ENCODE data around the gene TRPV4.

The TRPV4 gene

DNA sequence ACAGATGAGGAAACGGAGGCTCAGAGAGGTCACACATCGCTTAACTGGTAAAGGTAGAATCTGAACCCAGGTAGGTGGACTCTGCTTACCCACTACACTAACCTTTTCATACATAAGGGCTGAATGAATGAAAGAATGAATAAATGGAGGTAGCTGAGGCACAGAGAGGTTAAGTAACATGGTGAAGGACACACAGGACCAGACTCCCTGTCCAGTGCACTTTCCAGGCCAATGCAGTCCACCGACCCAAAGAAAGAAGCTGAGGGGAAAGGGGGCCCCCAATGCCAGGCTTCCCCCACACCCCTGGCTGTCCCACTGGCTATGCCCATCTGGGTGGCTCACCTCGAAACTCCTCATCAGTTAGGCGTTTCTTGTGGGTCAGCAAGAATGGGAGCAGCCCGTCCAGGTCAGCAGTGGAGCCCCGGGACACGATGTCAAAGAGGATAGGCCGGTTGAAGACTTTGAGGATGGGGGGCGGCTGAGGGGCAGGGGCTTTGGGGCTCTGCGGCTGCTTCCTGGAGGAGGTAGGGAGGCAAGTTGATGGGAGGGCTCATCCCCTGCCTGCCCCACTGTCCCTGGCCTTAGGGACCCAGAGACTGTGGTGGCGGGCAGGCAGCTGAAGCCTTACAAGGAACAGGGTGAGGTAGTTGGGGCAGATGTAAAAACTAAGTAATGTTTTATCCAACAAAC lies 25.1 kb downstream of the TRPV4 start:
- DNase-seq (ENCODE audit: low spot score), result no peak

DNA sequence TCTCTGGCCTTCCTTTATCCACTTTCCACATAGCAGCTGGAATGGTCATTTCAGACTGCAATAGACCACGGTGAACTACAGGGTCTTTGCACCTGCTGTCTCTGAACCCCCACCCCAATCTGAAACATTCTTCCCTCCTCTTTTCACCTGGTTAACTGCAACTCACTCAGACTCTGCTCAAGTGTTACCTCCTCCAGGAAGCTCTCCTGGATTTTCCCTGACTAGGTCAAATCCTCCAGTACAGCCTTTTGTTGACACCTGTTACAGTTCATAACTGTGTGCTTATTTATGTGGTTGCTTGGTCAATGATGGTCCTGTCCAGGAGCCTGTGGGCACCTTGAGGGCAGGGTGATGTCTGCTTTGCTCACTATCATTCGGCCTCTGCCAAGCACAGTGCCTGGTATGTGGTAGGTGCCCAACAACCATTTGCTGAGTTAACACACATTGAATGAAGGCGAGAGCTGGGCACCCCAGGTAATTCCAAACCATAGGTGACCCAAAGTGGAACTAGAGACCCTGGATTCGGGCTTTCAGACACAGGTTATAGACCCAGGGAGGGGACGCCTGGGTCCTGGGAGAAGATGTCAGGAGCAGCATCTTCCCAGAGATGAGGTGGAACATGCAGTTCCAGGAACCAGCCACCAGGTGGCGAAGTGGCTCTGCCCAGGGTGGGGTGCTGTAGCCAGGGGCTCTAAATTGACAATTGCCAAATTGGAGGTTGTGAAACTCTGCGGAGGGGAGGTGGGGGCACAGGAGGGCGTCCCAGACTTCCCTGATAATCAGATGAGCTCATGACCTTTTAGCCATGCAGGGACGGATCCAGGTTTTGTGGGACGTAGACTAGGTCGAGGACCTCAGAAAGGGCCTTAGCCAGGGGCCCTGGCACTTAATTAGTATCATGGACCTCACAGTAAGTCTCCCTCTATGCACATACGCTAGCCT lies 28.1 kb downstream of the TRPV4 start:
- peak; percentile 87 for DNase-seq (ENCODE audit: low spot score)

GRCh38 chr12:109803678-109804077 lies 29.5 kb downstream of the TRPV4 start:
- no peak for DNase-seq (ENCODE audit: low spot score)

GRCh38 chr12:109802828-109803227 lies 30.4 kb downstream of the TRPV4 start:
- DNase-seq (ENCODE audit: low spot score), result no peak

- no peak for DNase-seq (ENCODE audit: low spot score)
Measured at GRCh38 chr12:109800536-109800935, 32.7 kb downstream of the TRPV4 start.

GRCh38 chr12:109798691-109799090 lies 34.5 kb downstream of the TRPV4 start:
- no peak for DNase-seq (ENCODE audit: low spot score)

GRCh38 chr12:109797905-109798669 lies 35.1 kb downstream of the TRPV4 start:
- DNase-seq (ENCODE audit: low spot score), result no peak

- DNase-seq (ENCODE audit: low spot score), result no peak
Measured at GRCh38 chr12:109796057-109796456, 37.1 kb downstream of the TRPV4 start.

- DNase-seq (ENCODE audit: low spot score), result peak; percentile 48
Measured at GRCh38 chr12:109795023-109795422, 38.2 kb downstream of the TRPV4 start.

GRCh38 chr12:109793826-109794501 lies 39.2 kb downstream of the TRPV4 start:
- no peak for DNase-seq (ENCODE audit: low spot score)

- DNase-seq (ENCODE audit: low spot score), result no peak
Measured at GRCh38 chr12:109793411-109793810, 39.8 kb downstream of the TRPV4 start.

- no peak for DNase-seq (ENCODE audit: low spot score)
Measured at GRCh38 chr12:109792992-109793391, 40.2 kb downstream of the TRPV4 start.

- DNase-seq (ENCODE audit: low spot score), result no peak
Measured at GRCh38 chr12:109789526-109790048, 43.6 kb downstream of the TRPV4 start.

- DNase-seq (ENCODE audit: low spot score), result no peak
Measured at GRCh38 chr12:109786799-109787198, 46.4 kb downstream of the TRPV4 start.

- DNase-seq (ENCODE audit: low spot score), result no peak
Measured at GRCh38 chr12:109785854-109786253, 47.3 kb downstream of the TRPV4 start.

DNA sequence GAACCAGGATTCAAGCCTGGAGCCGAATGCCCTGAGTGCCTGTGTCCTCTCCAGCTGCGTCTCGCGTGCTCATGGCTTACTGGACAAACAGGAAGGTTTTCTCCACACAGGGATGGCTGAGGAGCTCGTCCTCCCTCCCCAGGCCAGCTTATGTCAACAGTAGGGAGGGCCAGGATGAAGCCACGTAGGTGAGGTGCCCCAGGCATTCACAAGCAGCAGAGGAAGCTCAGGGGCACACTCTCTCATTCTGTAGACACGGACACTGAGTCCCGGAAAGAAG lies 49.3 kb downstream of the TRPV4 start:
- no peak for DNase-seq (ENCODE audit: low spot score)

DNA sequence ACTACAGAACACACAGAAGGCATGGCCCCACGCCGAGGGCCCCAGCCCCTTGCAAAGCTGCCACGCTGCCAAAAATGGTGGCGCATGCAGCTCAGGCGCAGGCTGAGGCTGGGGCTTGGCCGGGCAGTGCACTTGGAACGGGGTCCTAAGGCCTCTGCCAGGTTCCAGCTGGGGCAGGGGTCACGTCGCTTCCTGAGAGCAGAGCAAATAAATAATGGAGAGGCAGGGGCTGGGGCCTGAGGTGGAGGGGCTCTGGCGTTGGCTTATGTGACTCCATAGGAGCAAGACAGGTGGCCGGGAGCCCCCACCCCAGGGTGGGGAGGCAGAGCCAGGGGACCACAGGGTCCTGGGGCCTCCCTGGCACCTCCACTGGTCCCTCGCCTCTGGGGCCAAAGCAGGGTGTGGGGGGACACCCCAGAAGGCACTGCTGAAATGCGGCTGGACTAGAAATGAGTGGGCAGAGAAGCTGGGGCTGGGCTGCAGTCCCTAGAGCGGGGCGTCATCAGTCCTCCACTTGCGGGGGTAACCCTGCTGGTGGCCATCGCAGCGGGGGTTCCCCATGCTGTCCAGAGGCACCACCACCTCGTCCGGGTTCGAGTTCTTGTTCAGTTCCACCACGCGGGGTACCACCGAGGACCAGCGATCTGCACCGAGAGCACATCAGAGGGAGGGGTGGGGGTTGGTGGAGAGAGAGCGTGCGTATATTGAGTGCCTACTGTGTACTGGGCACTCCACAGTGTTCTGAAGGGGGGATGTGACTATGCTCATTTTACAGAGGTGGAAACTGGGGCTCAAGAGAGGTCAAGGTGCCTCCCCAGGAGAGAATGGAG lies 49.8 kb downstream of the TRPV4 start:
- no peak for DNase-seq (ENCODE audit: low spot score)

- no peak for DNase-seq (ENCODE audit: low spot score)
Measured at GRCh38 chr12:109782326-109782703, 50.9 kb downstream of the TRPV4 start.

GRCh38 chr12:109781668-109782325 lies 51.4 kb downstream of the TRPV4 start:
- no peak for DNase-seq (ENCODE audit: low spot score)

- DNase-seq (ENCODE audit: low spot score), result no peak
Measured at GRCh38 chr12:109779382-109779781, 53.8 kb downstream of the TRPV4 start.

- no peak for DNase-seq (ENCODE audit: low spot score)
Measured at GRCh38 chr12:109778684-109779083, 54.5 kb downstream of the TRPV4 start.

All from AG08395 (cell line).